Trophoblast cell (in vitro differentiated cells and primary cell): ENCODE measurements around the gene XRRA1.

Experiments
- DNase-seq, 2 donors: peaks; one replicate each; pipeline ENCODE4 v3.0.0-alpha.2; 2016
- H2AFZ ChIP-seq: 2 replicates; pipeline ENCODE4 v1.6.1; 2013; ENCODE audit warnings: low read length, moderate library complexity, mild to moderate bottlenecking; ENCODE audit not compliant: insufficient read depth, poor library complexity
- H2AK5ac ChIP-seq: 2 replicates; pipeline ENCODE4 v1.6.1; 2013; ENCODE audit warnings: mild to moderate bottlenecking, low read length
- H2BK120ac ChIP-seq: 2 replicates; pipeline ENCODE4 v1.6.1; 2013; ENCODE audit warnings: low read length, mild to moderate bottlenecking, moderate library complexity; ENCODE audit not compliant: insufficient read depth, poor library complexity
- H2BK12ac ChIP-seq: 2 replicates; pipeline ENCODE4 v1.6.1; 2013; ENCODE audit warnings: mild to moderate bottlenecking, low read length, moderate library complexity
- H2BK5ac ChIP-seq: 2 replicates; pipeline ENCODE4 v1.6.1; 2013; ENCODE audit warnings: low read length, low read depth, moderate library complexity, mild to moderate bottlenecking; ENCODE audit not compliant: poor library complexity
- H3K14ac ChIP-seq: 2 replicates; pipeline ENCODE4 v1.6.1; 2013; ENCODE audit warnings: mild to moderate bottlenecking, low read length
- H3K18ac ChIP-seq: 2 replicates; pipeline ENCODE4 v1.6.1; 2013; ENCODE audit warnings: mild to moderate bottlenecking, low read length
- H3K23ac ChIP-seq: 2 replicates; pipeline ENCODE4 v1.6.1; 2013; ENCODE audit warnings: low read length
- H3K27ac ChIP-seq: 2 replicates; pipeline ENCODE4 v1.5.1; 2013; ENCODE audit warnings: low read depth, mild to moderate bottlenecking, inconsistent platforms, low read length, moderate library complexity
- H3K27me3 ChIP-seq: 2 replicates; pipeline ENCODE4 v1.6.1; 2013; ENCODE audit warnings: inconsistent platforms, mild to moderate bottlenecking, low read length, moderate library complexity; ENCODE audit not compliant: insufficient read depth
- H3K36me3 ChIP-seq, 2 experiments: 1 replicate in 1 of 2; 2 replicates in 1 of 2; pipeline ENCODE4 v1.6.1; 2013; ENCODE audit warnings: low read length in 2 of 2, mild to moderate bottlenecking in 2 of 2, moderate library complexity in 1 of 2; ENCODE audit not compliant: insufficient read depth in 2 of 2, control insufficient read depth in 1 of 2
- H3K4ac ChIP-seq: 2 replicates; pipeline ENCODE4 v1.6.1; 2013; ENCODE audit warnings: low read depth, mild to moderate bottlenecking, low read length, moderate library complexity
- H3K4me1 ChIP-seq, 2 experiments: 1 replicate in 1 of 2; 2 replicates in 1 of 2; pipeline ENCODE4 v1.6.1; 2013; ENCODE audit warnings: low read length in 2 of 2, mild to moderate bottlenecking in 2 of 2, moderate library complexity in 1 of 2; ENCODE audit not compliant: insufficient read depth in 2 of 2, control insufficient read depth in 1 of 2
- H3K4me2 ChIP-seq: 2 replicates; pipeline ENCODE4 v1.6.1; 2013; ENCODE audit warnings: inconsistent platforms, mild to moderate bottlenecking, low read length, moderate library complexity
- H3K4me3 ChIP-seq: 2 replicates; pipeline ENCODE4 v1.5.1; 2013; ENCODE audit warnings: mild to moderate bottlenecking, low read depth, low read length, inconsistent platforms
- H3K79me1 ChIP-seq: one replicate; pipeline ENCODE4 v1.6.1; 2013; ENCODE audit warnings: low read length
- H3K79me2 ChIP-seq: 2 replicates; pipeline ENCODE4 v1.6.1; 2013; ENCODE audit warnings: low read length, mild to moderate bottlenecking; ENCODE audit not compliant: control insufficient read depth, insufficient read depth, poor library complexity
- H3K9ac ChIP-seq: 2 replicates; pipeline ENCODE4 v1.6.1; 2013; ENCODE audit warnings: mild to moderate bottlenecking, low read length
- H3K9me3 ChIP-seq: 2 replicates; pipeline ENCODE4 v1.6.1; 2013; ENCODE audit warnings: low read depth, mild to moderate bottlenecking, control low read depth, inconsistent platforms, low read length; ENCODE audit not compliant: insufficient read depth
- H4K12ac ChIP-seq: 2 replicates; pipeline ENCODE4 v1.6.1; 2013; ENCODE audit warnings: low read depth, mild to moderate bottlenecking, low read length, moderate library complexity
- H4K8ac ChIP-seq: 2 replicates; pipeline ENCODE4 v1.6.1; 2013; ENCODE audit warnings: low read depth, mild to moderate bottlenecking, low read length, moderate library complexity
- H4K91ac ChIP-seq: one replicate; pipeline ENCODE4 v1.6.1; 2013; ENCODE audit warnings: low read depth, mild to moderate bottlenecking, low read length, moderate library complexity
- WGBS: extraction: QIAGEN DNeasy Blood & Tissue Kit; methylation state at CpG from one replicate; pipeline ENCODE4 v1.1.7; 2013; ENCODE audit warnings: missing lambda C conversion rate; ENCODE audit not compliant: insufficient read length, insufficient coverage; ENCODE audit errors: extremely low coverage; 5-methylcytosine and 5-hydroxymethylcytosine counted together

Gene XRRA1

GRCh38 chr11:74989260-74989638, 40.4 kb upstream of the XRRA1 start:
- H3K79me1 ChIP-seq, result peaks cover 3% of the 10 kb centered on the region
- DNase-seq, result peak in 1 of 2 donors; percentile 37
- peaks cover 2% of the 10 kb centered on the region for H3K79me2 ChIP-seq
- peak overlapping the region; percentile 1 for H3K18ac ChIP-seq
- peak overlapping the region; percentile 43 for H4K8ac ChIP-seq
- H3K27ac ChIP-seq, result no peak overlapping the region
- no peaks in the 10 kb centered on the region for H3K9me3 ChIP-seq
- H3K4me2 ChIP-seq, result peak overlapping the region; percentile 92
- H3K23ac ChIP-seq, result no peak overlapping the region
- H3K4me3 ChIP-seq, result peak overlapping the region; percentile 75
- H4K91ac ChIP-seq, result no peak overlapping the region
- H3K4ac ChIP-seq, result no peak overlapping the region
- peak overlapping the region; percentile 37 for H3K9ac ChIP-seq
- no peak overlapping the region for H3K14ac ChIP-seq
- H2AK5ac ChIP-seq, result no peak overlapping the region
- peak overlapping the region; percentile 3 for H4K12ac ChIP-seq
- peaks cover 0 to 4% of the 10 kb centered on the region in 2 experiments for H3K4me1 ChIP-seq
- no peak overlapping the region for H2BK5ac ChIP-seq
- no peak overlapping the region for H2BK12ac ChIP-seq
- H2AFZ ChIP-seq, result peak overlapping the region; percentile 38
- no CpG with 5 or more reads among the region's 8 CpGs for WGBS
- H3K27me3 ChIP-seq, result no peaks in the 10 kb centered on the region
- H2BK120ac ChIP-seq, result no peak overlapping the region
- no peaks in the 10 kb centered on the region for H3K36me3 ChIP-seq

- Histone ChIP-seq H3K27ac (peak within 1 kb of the TSS; percentile 4), H3K79me2 (peaks cover 2% of the 10 kb centered on the region), H3K36me3 (no peaks in the 10 kb centered on the region), H2BK120ac (peak within 1 kb of the TSS; percentile 36), H3K9ac (peak within 1 kb of the TSS; percentile 38), H3K27me3 (no peaks in the 10 kb centered on the region), H3K4me1 (peaks cover 0 to 4% of the 10 kb centered on the region in 2 experiments), H3K23ac (no peak within 1 kb of the TSS), H4K8ac (peak within 1 kb of the TSS; percentile 81), H2AFZ (peak within 1 kb of the TSS; percentile 57), H3K9me3 (no peaks in the 10 kb centered on the region), H3K4me3 (peak within 1 kb of the TSS; percentile 75), H2AK5ac (no peak within 1 kb of the TSS), H4K12ac (peak within 1 kb of the TSS; percentile 3), H3K4me2 (peak within 1 kb of the TSS; percentile 92), H2BK5ac (no peak within 1 kb of the TSS), H3K14ac (peak within 1 kb of the TSS; percentile 63), H3K79me1 (peaks cover 3% of the 10 kb centered on the region), H3K18ac (peak within 1 kb of the TSS; percentile 1), H2BK12ac (no peak within 1 kb of the TSS), H4K91ac (peak within 1 kb of the TSS; percentile 26), H3K4ac (no peak within 1 kb of the TSS)
- no CpG with 5 or more reads among the region's 46 CpGs for WGBS
- DNase-seq, result peak; percentile 77 to 81
These were observed 39.8 kb upstream of the XRRA1 start, which contains the start of gene NEU3 for GRCh38 chr11:74988541-74989259. NEU3 (plus strand) TSS chr11:74988933; CDS start chr11:74989061, 128 bp downstream.

- peaks cover 2% of the 10 kb centered on the region for H3K79me2 ChIP-seq
- no peak overlapping the region for H4K91ac ChIP-seq
- H4K8ac ChIP-seq, result no peak overlapping the region
- H2BK5ac ChIP-seq, result no peak overlapping the region
- H4K12ac ChIP-seq, result no peak overlapping the region
- no peak overlapping the region for H3K23ac ChIP-seq
- no peak overlapping the region for H3K27ac ChIP-seq
- no CpG with 5 or more reads among the region's 2 CpGs for WGBS
- no peak overlapping the region for H2AFZ ChIP-seq
- no peaks in the 10 kb centered on the region for H3K9me3 ChIP-seq
- H3K9ac ChIP-seq, result no peak overlapping the region
- H3K27me3 ChIP-seq, result no peaks in the 10 kb centered on the region
- no peak overlapping the region for H3K4me2 ChIP-seq
- peaks cover 0 to 4% of the 10 kb centered on the region in 2 experiments for H3K4me1 ChIP-seq
- H3K18ac ChIP-seq, result no peak overlapping the region
- H3K4me3 ChIP-seq, result no peak overlapping the region
- H2BK12ac ChIP-seq, result no peak overlapping the region
- H3K36me3 ChIP-seq, result peaks cover 3 to 8% of the 10 kb centered on the region in 2 experiments
- H3K4ac ChIP-seq, result no peak overlapping the region
- no peak overlapping the region for H3K14ac ChIP-seq
- no peak overlapping the region for H2AK5ac ChIP-seq
- no peak for DNase-seq
- no peak overlapping the region for H2BK120ac ChIP-seq
- peaks cover 3% of the 10 kb centered on the region for H3K79me1 ChIP-seq
These were observed 35.8 kb upstream of the XRRA1 start for GRCh38 chr11:74984730-74985129.

- Histone ChIP-seq H3K18ac (no peak overlapping the region), H2AFZ (no peak overlapping the region), H3K4ac (no peak overlapping the region), H2BK120ac (no peak overlapping the region), H3K27me3 (no peaks in the 10 kb centered on the region), H3K9ac (no peak overlapping the region), H3K79me1 (peaks cover 3% of the 10 kb centered on the region), H3K36me3 (peaks cover 3 to 9% of the 10 kb centered on the region in 2 experiments), H3K14ac (no peak overlapping the region), H4K8ac (no peak overlapping the region), H4K12ac (no peak overlapping the region), H3K9me3 (no peaks in the 10 kb centered on the region), H3K79me2 (peaks cover 2% of the 10 kb centered on the region), H4K91ac (no peak overlapping the region), H3K23ac (no peak overlapping the region), H3K4me2 (no peak overlapping the region), H2BK5ac (no peak overlapping the region), H2BK12ac (no peak overlapping the region), H2AK5ac (no peak overlapping the region), H3K27ac (no peak overlapping the region), H3K4me1 (no peaks in the 10 kb centered on the region), H3K4me3 (no peak overlapping the region)
- WGBS, result no CpG with 5 or more reads among the region's 3 CpGs
- peak in 1 of 2 donors; percentile 18 for DNase-seq
These were observed 35.2 kb upstream of the XRRA1 start for GRCh38 chr11:74984070-74984469.
